22Rv1 (cell line): ENCODE measurements around the gene PFKFB4.

ENCODE experiments used
- H3K27ac ChIP-seq: fragments of 450-650 bp; 2 replicates; pipeline ENCODE4 v1.5.1; 2017
- ZFX ChIP-seq: fragments of 450-650 bp; IDR thresholded peaks from 2 replicates; pipeline ENCODE4 v1.6.1; 2017; ENCODE audit warnings: antibody characterized with exemption, borderline replicate concordance
- TF ChIP-seq, protein P1 (sequence below): fragments of 450-650 bp; IDR thresholded peaks from 2 replicates; pipeline ENCODE4 v1.5.1; 2017; ENCODE audit warnings: mild to moderate bottlenecking

Gene PFKFB4

DNA sequence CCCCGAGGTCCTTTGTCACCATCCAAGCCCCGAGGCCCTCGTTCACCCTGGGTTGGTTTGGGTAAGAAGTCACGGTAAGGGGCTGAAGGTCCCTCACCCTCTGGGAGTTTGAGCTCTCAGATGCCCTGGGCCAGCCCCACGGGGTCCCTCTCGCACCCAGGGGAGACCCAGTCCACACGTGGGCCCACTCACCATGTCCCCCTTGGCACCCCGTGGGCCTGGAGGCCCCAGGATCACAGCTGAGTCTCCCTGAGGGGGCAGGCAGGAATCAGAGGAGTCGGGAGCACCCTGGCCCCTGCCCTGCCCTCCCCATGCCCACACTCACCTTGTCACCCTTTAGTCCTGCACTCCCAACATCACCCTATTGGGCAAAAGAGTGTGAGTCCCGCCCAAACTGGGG is 12.8 kb upstream of the PFKFB4 start:
- H3K27ac ChIP-seq = no peak overlapping the region
- TF ChIP-seq ZFX = no peak
- TF ChIP-seq, protein P1, sequence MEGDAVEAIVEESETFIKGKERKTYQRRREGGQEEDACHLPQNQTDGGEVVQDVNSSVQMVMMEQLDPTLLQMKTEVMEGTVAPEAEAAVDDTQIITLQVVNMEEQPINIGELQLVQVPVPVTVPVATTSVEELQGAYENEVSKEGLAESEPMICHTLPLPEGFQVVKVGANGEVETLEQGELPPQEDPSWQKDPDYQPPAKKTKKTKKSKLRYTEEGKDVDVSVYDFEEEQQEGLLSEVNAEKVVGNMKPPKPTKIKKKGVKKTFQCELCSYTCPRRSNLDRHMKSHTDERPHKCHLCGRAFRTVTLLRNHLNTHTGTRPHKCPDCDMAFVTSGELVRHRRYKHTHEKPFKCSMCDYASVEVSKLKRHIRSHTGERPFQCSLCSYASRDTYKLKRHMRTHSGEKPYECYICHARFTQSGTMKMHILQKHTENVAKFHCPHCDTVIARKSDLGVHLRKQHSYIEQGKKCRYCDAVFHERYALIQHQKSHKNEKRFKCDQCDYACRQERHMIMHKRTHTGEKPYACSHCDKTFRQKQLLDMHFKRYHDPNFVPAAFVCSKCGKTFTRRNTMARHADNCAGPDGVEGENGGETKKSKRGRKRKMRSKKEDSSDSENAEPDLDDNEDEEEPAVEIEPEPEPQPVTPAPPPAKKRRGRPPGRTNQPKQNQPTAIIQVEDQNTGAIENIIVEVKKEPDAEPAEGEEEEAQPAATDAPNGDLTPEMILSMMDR = no peak

DNA sequence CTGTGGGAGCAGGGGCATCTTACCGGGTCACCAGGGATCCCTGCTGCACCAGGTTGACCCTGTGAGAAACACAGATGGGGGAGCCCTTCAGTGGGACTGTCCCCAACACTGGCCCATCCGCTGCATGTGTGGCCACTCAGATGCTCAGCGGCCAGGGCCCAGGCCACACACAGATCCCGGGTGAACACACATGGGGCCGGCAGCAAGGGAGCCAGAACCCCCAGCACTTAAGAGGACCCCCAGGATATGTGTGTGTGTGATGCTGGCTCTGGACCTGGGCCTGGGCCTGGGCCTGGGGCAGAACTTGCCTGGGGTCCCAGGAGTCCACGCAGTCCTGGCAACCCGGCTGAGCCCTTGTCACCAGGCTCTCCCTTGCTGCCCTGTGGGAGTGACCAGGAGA is 11.9 kb upstream of the PFKFB4 start:
- no peak overlapping the region for H3K27ac ChIP-seq
- TF ChIP-seq, protein P1 = no peak

- TF ChIP-seq, protein P1 = no peak
- TF ChIP-seq ZFX = no peak
Observed at GRCh38 chr3:48567500-48567899, 10.9 kb upstream of the PFKFB4 start.

DNA sequence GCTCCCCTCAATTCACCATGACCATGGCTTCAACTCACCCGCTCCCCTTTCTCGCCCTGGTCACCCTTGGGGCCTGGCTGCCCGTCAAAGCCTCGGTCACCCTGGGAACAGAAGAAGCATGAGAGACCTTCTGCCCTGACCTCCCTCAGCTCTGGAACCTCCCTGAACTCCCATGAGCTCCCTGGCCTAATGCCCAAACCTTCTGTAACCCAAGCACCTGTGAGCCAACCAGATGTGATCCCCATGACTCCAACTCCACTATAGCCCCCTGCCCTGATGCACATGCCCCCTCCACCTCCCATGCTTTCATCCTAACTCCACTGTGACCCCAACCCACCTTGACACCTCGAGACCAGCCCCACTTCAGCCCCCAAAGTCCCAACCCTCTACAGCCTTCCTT is 10.5 kb upstream of the PFKFB4 start:
- H3K27ac ChIP-seq = no peak overlapping the region

More at GRCh38 chr3:48567500-48567899, 10.9 kb upstream of the PFKFB4 start:
- H3K27ac ChIP-seq = no peak overlapping the region

DNA sequence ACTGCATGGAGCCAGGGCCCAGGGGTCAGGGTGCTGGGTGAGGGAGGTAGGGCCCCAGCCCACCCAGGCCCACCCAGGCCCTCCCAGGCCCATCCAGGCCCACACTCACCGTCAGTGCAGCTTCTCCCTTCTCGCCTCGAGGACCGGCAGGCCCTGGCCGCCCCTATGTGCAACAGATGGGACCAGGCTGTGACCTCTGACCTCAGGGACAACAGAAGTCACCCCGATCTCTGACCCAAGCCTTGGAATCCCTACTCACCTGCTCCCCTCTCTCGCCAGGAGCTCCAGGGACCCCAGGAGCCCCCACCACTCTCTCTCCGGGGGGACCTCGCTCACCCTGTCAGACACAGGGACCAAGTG is 9.8 kb upstream of the PFKFB4 start:
- TF ChIP-seq ZFX = no peak
- TF ChIP-seq, protein P1 = no peak
- no peak overlapping the region for H3K27ac ChIP-seq

More for the DNA sequence above, 10.5 kb upstream of the PFKFB4 start:
- TF ChIP-seq, protein P1 = no peak
- no peak for TF ChIP-seq ZFX

DNA sequence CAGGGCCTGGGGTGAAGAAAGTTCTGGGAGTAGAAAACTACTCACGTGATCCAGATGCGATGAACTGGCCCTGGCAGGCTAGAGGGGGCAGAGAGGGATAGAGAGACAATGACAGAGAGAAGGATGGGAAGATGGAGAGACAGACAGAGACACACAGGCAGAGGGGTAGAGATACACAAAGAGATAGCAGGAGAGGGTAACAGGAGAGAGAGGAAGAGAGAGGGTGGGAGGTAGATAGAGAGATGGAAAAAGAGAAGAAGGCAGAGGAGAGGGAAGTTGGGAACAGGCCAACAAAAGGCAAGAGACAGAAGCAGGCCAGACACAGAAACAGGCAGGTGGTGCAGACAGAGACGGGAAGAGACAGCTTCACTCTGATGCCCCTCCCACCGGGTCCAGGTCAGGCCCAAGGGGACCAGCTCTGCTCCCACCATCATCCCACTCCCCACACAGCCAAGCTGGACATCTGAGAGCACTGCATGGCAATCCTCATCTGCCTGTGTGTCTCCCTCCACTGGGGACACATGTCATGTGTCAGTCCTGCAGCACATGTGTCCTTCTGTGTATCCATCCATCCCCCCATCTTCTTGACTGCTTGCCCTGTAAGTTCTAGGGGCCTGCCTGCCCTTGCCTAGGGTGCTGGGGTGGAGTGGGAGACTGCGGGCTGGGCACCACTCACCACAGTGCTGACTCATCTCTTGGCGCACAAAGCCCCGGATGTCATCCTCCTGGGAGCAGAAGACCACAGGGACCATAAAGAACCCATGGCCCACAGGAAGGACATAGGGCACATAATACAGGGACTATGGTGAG is 9.2 kb upstream of the PFKFB4 start:
- no peak overlapping the region for H3K27ac ChIP-seq
- TF ChIP-seq ZFX = no peak
- TF ChIP-seq, protein P1 = no peak

DNA sequence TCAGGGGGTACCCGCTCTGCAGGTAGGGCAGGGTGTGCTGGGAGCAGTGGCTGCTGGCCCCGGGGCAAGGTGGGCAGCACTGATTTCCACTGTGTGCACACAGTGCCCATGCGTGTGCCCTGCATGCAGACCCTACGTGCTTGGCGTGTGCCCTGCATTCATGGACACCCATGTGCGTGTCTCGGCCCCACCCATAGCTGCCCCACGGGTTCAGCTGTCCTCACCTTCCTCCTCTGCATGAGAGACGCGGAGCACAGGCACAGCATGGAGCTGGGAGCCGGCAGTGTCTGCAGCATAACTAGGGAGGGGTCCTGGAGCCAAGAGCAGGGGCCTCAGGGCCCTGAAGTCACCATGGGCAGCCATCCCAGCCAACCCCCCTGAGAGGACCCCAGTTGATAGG is 8.6 kb upstream of the PFKFB4 start:
- TF ChIP-seq, protein P1 = no peak
- TF ChIP-seq ZFX = no peak

More for the DNA sequence above, 8.6 kb upstream of the PFKFB4 start:
- H3K27ac ChIP-seq = no peak overlapping the region
